HEK293 (cell line): ENCODE results near the gene OTOR.

ENCODE experiments used
- CTCF ChIA-PET: fragments of 350-600 bp; formaldehyde crosslinking; extraction: SDS; loops from one replicate; lab custom pipeline; 2021; ENCODE audit warnings: antibody characterized with exemption; lab: Yijun Ruan, JAX
- POLR2A ChIA-PET: fragments of 300-600 bp; formaldehyde crosslinking; extraction: SDS; loops from one replicate; lab custom pipeline; 2020; ENCODE audit warnings: antibody characterized with exemption, inconsistent platforms; lab: Yijun Ruan, JAX
- H3K27ac ChIP-seq: fragments of 200-500 bp; sonication (Bioruptor generic); 2 replicates; pipeline ENCODE4 v1.5.1; 2014; ENCODE audit warnings: low read depth, low read length, control low read depth, inconsistent platforms; ENCODE audit errors: extremely low read depth
- H3K36me3 ChIP-seq, 2 experiments: fragments of 200-500 bp in 1 of 2; sonication (Bioruptor generic) in 1 of 2; 1 replicate in 1 of 2; 2 replicates in 1 of 2; pipeline ENCODE4 v1.5.1; 2014 to 2017; ENCODE audit warnings: inconsistent platforms in 2 of 2, low read length in 2 of 2; ENCODE audit not compliant: control insufficient read depth in 2 of 2, insufficient read depth in 1 of 2
- H3K4me1 ChIP-seq: fragments of 200-500 bp; sonication (Bioruptor generic); 2 replicates; pipeline ENCODE4 v1.5.1; 2014; ENCODE audit warnings: mild to moderate bottlenecking, low read length, inconsistent platforms; ENCODE audit not compliant: control insufficient read depth, insufficient read depth
- H3K4me3 ChIP-seq: 2 replicates; pipeline ENCODE4 v1.5.1; 2011; ENCODE audit warnings: low read depth, mild to moderate bottlenecking, control low read depth, low read length, moderate library complexity
- H3K9me3 ChIP-seq: fragments of 200-500 bp; sonication (Bioruptor generic); 2 replicates; pipeline ENCODE4 v1.5.1; 2014; ENCODE audit warnings: low read depth, low read length, inconsistent platforms; ENCODE audit not compliant: control insufficient read depth, insufficient read depth
- AEBP2 ChIP-seq: fragments of 450-650 bp; formaldehyde crosslinking; IDR thresholded peaks from 2 replicates; pipeline ENCODE4 v1.5.1; 2016; ENCODE audit warnings: missing biosample characterization, missing genetic modification characterization, borderline replicate concordance
- IKZF3 ChIP-seq: fragments of 450-650 bp; IDR thresholded peaks from 2 replicates; pipeline ENCODE4 v1.5.0; 2018; ENCODE audit warnings: missing biosample characterization, mild to moderate bottlenecking, missing genetic modification characterization, moderate library complexity
- PRDM6 ChIP-seq: fragments of 450-650 bp; formaldehyde crosslinking; IDR thresholded peaks from 2 replicates; pipeline ENCODE4 v1.5.1; 2017; ENCODE audit warnings: missing biosample characterization, missing genetic modification characterization
- YY1 ChIP-seq: fragments of 450-650 bp; formaldehyde crosslinking; IDR thresholded peaks from 2 replicates; pipeline ENCODE4 v1.5.1; 2018; ENCODE audit warnings: missing biosample characterization, missing genetic modification characterization
- ZBTB10 ChIP-seq: fragments of 450-650 bp; formaldehyde crosslinking; IDR thresholded peaks from 2 replicates; pipeline ENCODE4 v1.5.1; 2016; ENCODE audit warnings: missing biosample characterization, missing genetic modification characterization
- ZNF37A ChIP-seq: fragments of 450-650 bp; IDR thresholded peaks from 2 replicates; pipeline ENCODE4 v1.5.1; 2018; ENCODE audit warnings: missing biosample characterization, missing genetic modification characterization
- ZNF398 ChIP-seq: fragments of 450-650 bp; formaldehyde crosslinking; IDR thresholded peaks from 2 replicates; pipeline ENCODE4 v1.5.1; 2017; ENCODE audit warnings: missing biosample characterization, missing genetic modification characterization
- ZNF404 ChIP-seq: fragments of 450-650 bp; formaldehyde crosslinking; IDR thresholded peaks from 2 replicates; pipeline ENCODE4 v1.5.1; 2017; ENCODE audit warnings: missing biosample characterization, missing genetic modification characterization
- ZNF449 ChIP-seq: fragments of 450-650 bp; formaldehyde crosslinking; IDR thresholded peaks from 2 replicates; pipeline ENCODE4 v1.5.1; 2017; ENCODE audit warnings: missing biosample characterization, mild to moderate bottlenecking, missing genetic modification characterization, moderate library complexity
- ZNF488 ChIP-seq: fragments of 450-650 bp; formaldehyde crosslinking; IDR thresholded peaks from 2 replicates; pipeline ENCODE4 v1.5.1; 2016; ENCODE audit warnings: missing biosample characterization, missing genetic modification characterization
- ZNF518A ChIP-seq: fragments of 450-650 bp; formaldehyde crosslinking; conservative IDR thresholded peaks from 2 replicates; pipeline ENCODE4 v1.5.1; 2016; ENCODE audit warnings: low read depth, missing biosample characterization, missing genetic modification characterization
- ZNF560 ChIP-seq: fragments of 450-650 bp; formaldehyde crosslinking; IDR thresholded peaks from 2 replicates; pipeline ENCODE4 v1.5.1; 2017; ENCODE audit warnings: missing biosample characterization, missing genetic modification characterization, borderline replicate concordance
- ZNF585B ChIP-seq: fragments of 450-650 bp; formaldehyde crosslinking; IDR thresholded peaks from 2 replicates; pipeline ENCODE4 v1.5.1; 2016; ENCODE audit warnings: missing biosample characterization, missing genetic modification characterization
- ZNF623 ChIP-seq: fragments of 450-650 bp; formaldehyde crosslinking; IDR thresholded peaks from 2 replicates; pipeline ENCODE4 v1.5.1; 2016; ENCODE audit warnings: missing biosample characterization, missing genetic modification characterization
- ZNF670 ChIP-seq: fragments of 450-650 bp; formaldehyde crosslinking; IDR thresholded peaks from 2 replicates; pipeline ENCODE4 v1.5.1; 2016; ENCODE audit warnings: missing biosample characterization, missing genetic modification characterization, low read depth
- ZNF692 ChIP-seq: fragments of 450-650 bp; formaldehyde crosslinking; IDR thresholded peaks from 2 replicates; pipeline ENCODE4 v1.5.1; 2016; ENCODE audit warnings: missing biosample characterization, missing genetic modification characterization
- ZNF837 ChIP-seq: fragments of 450-650 bp; formaldehyde crosslinking; IDR thresholded peaks from 2 replicates; pipeline ENCODE4 v1.5.1; 2016; ENCODE audit warnings: missing biosample characterization, missing genetic modification characterization
- ZSCAN18 ChIP-seq: fragments of 450-650 bp; formaldehyde crosslinking; IDR thresholded peaks from 2 replicates; pipeline ENCODE4 v1.5.1; 2016; ENCODE audit warnings: missing biosample characterization, missing genetic modification characterization

Gene OTOR

GRCh38 chr20:16748308-16748900 lies at the start of gene OTOR:
TSS of gene OTOR (plus strand) at chr20:16748358. CDS start at chr20:16748402, 44 bp downstream.
- ChIA-PET POLR2A (no interaction called here), CTCF (interaction anchor here (0.7 to 1.3 kb wide), 2 partner anchors 11 to 13 kb away, joined by 3 to 5 read pairs; no protein-coding TSS in a partner anchor)
- no peak for TF ChIP-seq ZSCAN18 (tag by site-specific recombination)
- TF ChIP-seq IKZF3 (tag by site-specific recombination): no peak
- TF ChIP-seq ZNF585B (tag by site-specific recombination): no peak
- no peak for TF ChIP-seq ZNF623 (tag by site-specific recombination)
- TF ChIP-seq ZNF449: no peak
- no peak for TF ChIP-seq ZBTB10 (tag by site-specific recombination)
- TF ChIP-seq ZNF670 (tag by site-specific recombination): no peak
- no peak for TF ChIP-seq ZNF488 (tag by site-specific recombination)
- TF ChIP-seq ZNF37A (tag by site-specific recombination): no peak
- no peak for TF ChIP-seq ZNF692
- TF ChIP-seq ZNF560 (tag by site-specific recombination): no peak
- TF ChIP-seq ZNF398 (tag by site-specific recombination): no peak
- no peak for TF ChIP-seq PRDM6 (tag by site-specific recombination)
- no peak for TF ChIP-seq YY1
- TF ChIP-seq ZNF518A: no peak
- no peak for TF ChIP-seq AEBP2 (tag by site-specific recombination)
- TF ChIP-seq ZNF837 (tag by site-specific recombination): no peak
- no peak for TF ChIP-seq ZNF404

More at GRCh38 chr20:16748308-16748900, at the start of gene OTOR:
- no peaks in the 10 kb centered on the region for H3K9me3 ChIP-seq
- no peaks in the 10 kb centered on the region for H3K36me3 ChIP-seq
- H3K27ac ChIP-seq: no peak within 1 kb of the TSS
- H3K4me1 ChIP-seq: no peaks in the 10 kb centered on the region
- H3K4me3 ChIP-seq: no peak within 1 kb of the TSS
